Measurements from ENCODE around the gene FANCC.

Gene FANCC

DNA sequence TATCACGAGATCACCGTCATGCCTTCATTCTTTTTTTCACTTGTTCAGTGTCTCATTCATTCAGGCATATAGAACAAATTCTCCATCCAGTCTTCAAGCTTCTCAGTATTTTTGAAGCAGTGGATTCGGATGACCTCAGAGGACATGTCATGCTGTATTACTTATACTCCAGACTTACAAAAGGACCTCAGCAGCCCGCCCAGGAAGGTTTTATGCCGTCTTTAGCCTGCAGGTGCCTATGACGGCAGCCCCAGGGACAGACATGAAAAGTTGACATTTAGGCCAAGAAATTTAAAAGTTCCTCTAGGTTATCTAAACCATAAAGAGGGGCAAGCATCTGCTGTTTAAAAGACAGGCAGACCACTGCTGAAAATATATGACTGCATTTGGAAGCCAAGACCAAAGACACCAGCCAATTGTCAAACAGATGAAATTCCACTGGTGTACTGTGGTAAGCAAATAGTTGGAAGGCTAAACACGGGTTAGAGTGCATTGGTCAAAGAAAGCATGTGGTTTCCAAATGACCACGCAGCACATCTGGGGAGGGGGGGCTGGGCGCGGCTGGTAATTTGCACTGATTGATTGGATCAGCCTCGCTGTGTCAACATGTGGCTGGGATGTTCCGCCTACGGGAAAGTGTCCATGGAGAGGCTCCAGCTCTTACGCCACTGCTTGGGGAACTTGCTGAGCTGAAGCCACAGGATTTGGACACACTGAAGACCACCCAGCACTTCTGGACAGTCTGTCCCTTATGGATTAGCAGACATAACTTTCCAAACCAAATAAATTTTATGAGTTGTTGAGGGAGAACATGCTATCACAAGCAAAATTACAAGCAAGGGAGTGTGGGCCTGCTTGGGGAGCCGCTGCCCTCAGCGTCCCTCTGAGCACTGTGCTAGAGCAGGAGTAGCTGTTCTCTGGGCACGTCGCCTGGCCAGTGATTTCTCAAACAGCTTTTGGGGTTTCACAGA lies 173.6 kb downstream of the FANCC start:
- DNase-seq (ENCODE audit: low read depth), result no peak

DNA sequence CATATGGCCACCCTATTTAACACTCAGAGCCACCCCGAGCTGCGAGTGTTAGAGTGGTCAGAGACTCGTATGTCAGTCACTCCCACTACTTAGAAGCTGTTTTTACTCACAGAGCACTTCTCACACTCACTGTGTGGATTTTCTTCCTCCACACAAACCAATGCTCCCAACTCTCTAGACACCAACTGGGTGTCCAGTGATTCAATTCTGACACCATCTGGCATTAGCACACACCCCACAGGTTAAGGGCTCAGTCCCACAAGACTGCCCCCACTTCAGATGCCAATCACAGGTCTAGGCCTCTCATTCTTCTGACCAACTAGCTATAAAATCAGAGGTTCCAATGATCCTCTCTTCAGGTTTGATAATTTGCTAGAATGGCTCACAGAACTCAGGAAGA lies 174.8 kb downstream of the FANCC start:
- DNase-seq (ENCODE audit: low read depth), result no peak

DNA sequence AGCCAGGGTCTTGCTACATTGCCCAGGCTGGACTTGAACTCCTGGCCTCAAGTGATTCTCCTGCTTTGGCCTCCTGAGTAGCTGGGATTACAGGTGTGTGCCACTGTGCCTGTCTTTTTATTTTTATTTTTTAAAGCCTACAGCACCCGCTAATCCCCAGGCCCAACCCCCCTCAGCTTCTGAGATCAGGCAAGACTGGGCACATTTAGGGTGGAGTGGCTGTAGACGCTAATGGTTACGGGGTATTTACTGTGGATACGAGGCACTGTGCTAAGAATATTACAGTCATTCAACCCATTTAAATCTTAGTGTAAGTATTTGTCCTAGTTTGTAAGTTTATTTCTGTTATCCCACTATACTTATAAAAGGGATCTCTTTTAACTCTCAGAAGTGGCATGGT lies 175.2 kb downstream of the FANCC start:
- no peak for DNase-seq (ENCODE audit: low read depth)

GRCh38 chr9:95140821-95141220 lies 176.7 kb downstream of the FANCC start:
- DNase-seq (ENCODE audit: low read depth), result no peak

DNA sequence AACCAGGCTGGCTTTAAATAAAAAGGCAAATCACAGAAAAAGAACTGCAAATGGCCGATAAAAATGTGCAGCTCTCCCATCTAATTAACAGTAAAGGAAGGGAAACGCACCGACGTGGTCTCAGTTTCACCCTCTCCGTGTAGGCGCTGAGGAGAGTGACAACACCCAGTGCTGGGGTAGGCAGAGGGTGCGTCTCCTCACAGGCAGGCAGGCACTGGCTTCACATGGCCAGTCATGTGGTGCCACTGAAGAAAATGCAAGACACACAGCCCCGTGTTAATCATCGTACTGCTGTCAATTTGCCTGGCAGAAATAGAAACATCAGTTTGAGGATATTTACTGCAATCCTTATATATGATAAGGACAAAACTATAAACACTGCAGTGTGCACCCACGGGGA lies 178.4 kb downstream of the FANCC start:
- no peak for DNase-seq (ENCODE audit: low read depth)

DNA sequence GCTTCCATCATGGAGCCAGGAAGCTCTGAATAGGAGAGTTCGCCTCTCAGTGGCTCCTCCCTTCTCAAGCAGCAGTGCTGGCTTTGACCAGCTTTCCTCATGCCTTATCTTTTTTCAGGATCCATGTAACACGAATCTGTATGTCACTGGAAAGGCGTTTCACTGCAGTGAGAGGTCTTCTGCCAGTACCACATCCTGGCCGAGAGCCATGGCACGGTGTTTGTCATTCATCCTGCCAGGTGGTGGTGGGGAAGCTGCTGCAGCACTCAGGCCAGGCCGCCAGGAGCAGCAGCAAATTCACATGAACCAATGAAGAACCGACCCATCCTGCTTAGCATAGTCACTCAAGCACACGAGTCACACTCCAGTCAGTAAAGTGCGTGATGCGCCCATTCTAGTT lies 179.0 kb downstream of the FANCC start:
- DNase-seq (ENCODE audit: low read depth), result no peak

GRCh38 chr9:95137587-95138145 lies 179.8 kb downstream of the FANCC start:
- DNase-seq (ENCODE audit: low read depth), result no peak

DNA sequence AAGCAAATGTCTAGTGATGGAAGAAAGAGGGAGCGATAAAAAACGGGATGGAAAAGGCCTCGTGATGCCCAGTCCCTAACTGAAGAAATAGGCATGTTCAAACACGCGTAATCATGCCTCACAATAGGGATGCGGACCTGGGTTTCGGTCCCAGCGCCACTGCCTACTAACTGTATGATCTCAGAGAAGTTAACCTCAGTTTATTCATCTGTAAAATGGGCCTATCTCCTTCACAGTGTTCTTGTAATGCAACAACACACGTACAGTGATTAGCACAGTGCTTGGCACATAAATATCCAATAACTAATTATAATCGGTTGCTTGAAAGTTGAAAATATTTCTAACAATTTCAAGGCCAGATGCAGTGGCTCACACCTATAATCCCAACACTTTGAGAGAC lies 181.8 kb downstream of the FANCC start:
- DNase-seq (ENCODE audit: low read depth), result no peak

DNA sequence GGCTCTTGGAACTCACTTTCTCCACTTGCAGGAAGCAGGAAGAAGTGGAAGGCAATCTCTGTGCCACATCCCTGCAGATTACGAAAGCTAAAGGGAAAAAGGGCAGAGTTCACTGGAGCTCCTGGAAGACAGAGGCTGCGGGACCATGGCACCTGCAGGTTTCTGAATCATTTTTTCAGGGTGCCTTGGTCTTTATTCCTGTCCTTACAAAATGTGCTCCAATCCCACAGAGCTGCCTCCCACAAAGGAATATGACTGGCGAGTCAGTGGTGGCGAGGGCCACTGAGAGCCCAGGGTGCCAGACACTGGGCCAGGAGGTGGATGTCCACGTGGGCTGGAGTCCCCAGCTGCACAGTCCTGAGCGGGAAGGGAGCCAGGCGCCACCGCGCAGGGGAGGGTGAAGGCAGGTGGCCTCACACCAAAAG lies 183.0 kb downstream of the FANCC start:
- no peak for DNase-seq (ENCODE audit: low read depth)

DNA sequence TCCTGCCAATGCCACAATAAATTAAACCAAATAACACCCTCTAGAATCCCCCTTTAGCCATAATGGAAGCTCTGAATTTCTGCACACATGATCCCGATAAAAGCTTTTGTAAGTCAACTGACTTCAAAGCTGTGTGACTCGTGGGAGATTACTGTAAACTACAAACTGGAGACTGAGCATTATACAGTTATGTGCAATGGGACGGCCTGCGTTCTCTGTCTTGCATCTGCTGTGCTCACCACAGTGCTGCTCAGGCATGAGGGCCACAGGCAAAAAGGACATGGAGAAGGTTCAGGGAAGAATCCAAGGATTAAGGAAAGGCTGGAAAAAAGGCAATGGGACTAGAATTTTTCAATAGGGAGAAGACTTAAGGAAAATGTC lies 184.2 kb downstream of the FANCC start:
- DNase-seq (ENCODE audit: low read depth), result no peak

- DNase-seq (ENCODE audit: low read depth), result no peak
Measured at GRCh38 chr9:95132366-95133324, 184.9 kb downstream of the FANCC start.

DNA sequence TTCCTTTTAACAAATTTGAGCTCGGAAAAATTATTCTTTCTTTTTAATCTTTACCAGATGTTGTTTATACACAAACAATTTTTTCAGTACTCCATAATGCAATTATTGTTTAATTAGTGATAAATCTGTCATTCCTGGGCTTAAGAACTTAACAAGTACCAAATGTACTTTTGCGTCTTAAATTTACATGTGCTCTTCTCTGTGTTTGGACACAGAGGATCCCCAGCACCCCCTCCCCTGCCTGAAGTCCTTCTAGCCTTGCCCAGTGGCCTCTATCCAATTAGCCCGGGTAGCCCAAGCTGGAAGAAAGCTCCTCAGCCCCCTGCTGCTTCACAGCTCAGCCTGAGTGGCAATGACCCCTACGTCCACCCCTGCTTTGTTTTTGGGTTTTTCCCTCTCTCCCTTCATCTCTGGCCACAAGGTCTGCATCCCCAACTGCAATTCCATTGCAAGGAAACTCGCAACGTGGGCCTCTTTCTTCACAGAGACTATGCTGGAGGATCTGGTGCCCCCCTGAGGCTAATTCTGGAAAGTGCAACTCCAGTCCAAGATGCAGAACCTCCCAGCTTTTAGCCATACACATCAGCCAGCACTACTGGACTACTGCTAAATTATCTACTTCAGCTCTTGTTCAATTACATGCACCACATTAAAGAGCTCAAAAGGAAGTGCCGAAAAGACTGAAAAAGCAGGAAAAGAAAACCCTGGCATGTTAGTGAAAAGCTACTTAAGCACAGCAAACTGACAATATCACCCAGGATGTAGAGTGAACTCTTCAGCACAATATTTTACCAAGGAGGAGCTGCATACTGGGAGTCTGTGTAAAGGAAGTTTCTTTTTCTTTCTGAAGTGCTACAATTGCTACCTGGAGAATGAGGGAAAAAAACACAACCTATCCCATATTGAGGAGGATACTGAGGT lies 186.2 kb downstream of the FANCC start:
- DNase-seq (ENCODE audit: low read depth), result peak; percentile 36

DNA sequence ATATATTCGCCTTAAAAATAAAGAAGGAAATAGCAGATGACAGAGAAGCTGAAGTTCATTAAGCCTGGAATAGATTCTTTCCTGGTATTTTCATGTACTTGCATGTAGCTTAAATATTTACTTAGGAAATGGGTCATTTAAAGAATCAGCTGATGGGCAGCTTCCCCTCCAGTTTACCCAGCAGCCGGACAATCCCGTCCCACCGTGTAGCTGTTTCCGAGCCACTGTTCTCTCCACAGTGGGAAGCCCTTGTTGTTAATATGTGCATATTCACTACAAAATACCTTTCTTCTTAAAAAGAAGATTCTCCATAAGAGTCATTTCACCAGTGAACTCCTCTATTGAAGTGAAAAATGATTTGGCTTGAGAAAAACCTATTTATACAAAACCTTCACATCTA lies 187.0 kb downstream of the FANCC start:
- no peak for DNase-seq (ENCODE audit: low read depth)

DNA sequence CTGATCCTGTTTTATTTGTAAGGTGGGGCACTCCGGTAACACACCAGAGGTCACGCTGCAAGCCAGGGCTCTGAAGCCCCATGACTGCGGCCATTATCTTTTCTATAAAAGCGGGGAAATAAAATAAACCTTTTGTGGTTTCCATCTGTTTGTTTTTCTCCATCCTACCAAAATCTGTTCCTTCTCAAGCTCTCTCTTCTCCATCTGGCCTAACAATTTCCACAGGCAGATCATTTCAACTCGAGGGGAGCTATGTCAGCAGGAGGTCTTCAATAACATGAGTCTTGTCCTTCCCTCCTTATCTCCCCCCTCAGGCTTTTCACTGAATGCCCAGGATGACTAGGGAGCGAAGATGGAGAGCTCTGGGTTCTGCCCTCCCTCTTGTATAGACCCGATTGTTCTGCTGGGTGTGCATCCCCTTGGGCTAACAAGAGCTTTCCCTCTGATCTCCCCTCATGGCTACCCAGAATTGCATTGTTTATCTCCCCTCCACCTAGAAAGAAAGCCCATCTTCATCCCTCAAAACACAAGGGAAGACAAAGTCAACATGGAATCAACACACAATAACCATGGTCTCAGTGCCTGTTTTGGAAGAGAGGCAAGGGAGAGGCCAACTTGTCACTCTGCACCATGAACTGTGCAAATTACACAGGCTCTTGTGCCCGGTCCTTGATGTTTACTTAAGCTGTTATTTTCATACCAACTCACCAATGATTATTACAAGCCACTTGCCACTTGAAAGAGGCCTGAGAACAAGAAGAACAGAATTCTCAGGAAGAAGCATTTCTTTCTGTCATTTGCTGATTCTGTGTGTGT lies 187.8 kb downstream of the FANCC start:
- DNase-seq (ENCODE audit: low read depth), result no peak

DNA sequence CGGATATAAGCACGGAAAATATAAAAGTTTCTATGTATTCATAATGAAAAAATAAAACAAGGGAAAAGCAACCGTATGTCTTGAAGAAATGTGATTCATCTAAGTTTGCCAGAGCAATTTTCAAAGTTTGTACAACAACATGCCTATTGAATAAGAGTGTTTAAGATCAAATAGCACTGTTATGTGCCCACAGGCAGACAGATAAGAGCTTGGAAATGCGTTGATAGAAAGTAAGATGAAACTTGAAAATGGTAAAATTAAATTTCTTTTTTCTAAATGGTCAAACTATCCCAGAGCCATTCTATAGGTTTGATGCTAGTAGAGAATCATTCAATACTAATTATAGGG lies 189.4 kb downstream of the FANCC start:
- DNase-seq (ENCODE audit: low read depth), result no peak

- DNase-seq (ENCODE audit: low read depth), result peak; percentile 57
Measured at GRCh38 chr9:95127249-95128176, 190.0 kb downstream of the FANCC start.

- no peak for DNase-seq (ENCODE audit: low read depth)
Measured at GRCh38 chr9:95126739-95127138, 190.8 kb downstream of the FANCC start.

GRCh38 chr9:95125652-95126051 lies 191.9 kb downstream of the FANCC start:
- DNase-seq (ENCODE audit: low read depth), result no peak

GRCh38 chr9:95124582-95125367 lies 192.7 kb downstream of the FANCC start:
- no peak for DNase-seq (ENCODE audit: low read depth)

Data from stimulated activated CD8-positive, alpha-beta memory T cell treated with anti-CD3 and anti-CD28 coated beads, Interleukin-4, amount 100 ng/mL, for 24 hours (primary cell).